ENCODE measurements around the gene KIF21B.

Gene KIF21B

DNA sequence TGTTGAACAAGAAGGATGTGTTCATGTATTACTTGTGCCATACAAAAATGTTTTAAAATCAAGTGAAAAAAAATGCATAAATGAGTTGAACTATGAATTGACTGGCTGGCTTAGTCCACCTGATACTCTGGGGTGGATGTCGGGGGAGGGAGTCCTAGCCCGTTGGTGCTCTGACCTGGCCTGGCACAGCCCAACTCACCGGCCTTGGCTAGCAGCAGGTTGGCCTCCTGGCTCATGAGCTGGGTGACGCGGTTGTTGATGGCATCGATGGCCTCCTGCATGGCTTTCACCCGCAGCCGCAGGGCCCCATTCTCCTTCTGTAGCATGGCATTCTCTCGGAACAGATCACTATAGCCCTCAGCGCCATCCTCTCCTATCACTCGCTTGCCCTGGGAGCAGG lies 21.6 kb downstream of the KIF21B start:
- H3K4me3 ChIP-seq (ENCODE audit: low read length, poor library complexity, severe bottlenecking), result no peak overlapping the region
- no peaks in the 10 kb centered on the region for H3F3A ChIP-seq (ENCODE audit: low read depth)
- TF ChIP-seq EZH2phosphoT487 (IDR thresholded peaks at IDR 0.05; ENCODE audit: borderline replicate concordance), result no peak
- TF ChIP-seq, protein P1, sequence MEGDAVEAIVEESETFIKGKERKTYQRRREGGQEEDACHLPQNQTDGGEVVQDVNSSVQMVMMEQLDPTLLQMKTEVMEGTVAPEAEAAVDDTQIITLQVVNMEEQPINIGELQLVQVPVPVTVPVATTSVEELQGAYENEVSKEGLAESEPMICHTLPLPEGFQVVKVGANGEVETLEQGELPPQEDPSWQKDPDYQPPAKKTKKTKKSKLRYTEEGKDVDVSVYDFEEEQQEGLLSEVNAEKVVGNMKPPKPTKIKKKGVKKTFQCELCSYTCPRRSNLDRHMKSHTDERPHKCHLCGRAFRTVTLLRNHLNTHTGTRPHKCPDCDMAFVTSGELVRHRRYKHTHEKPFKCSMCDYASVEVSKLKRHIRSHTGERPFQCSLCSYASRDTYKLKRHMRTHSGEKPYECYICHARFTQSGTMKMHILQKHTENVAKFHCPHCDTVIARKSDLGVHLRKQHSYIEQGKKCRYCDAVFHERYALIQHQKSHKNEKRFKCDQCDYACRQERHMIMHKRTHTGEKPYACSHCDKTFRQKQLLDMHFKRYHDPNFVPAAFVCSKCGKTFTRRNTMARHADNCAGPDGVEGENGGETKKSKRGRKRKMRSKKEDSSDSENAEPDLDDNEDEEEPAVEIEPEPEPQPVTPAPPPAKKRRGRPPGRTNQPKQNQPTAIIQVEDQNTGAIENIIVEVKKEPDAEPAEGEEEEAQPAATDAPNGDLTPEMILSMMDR (conservative IDR thresholded peaks at IDR 0.05; ENCODE audit: low read length), result no peak
- H3K4me2 ChIP-seq (ENCODE audit: low read depth, low read length, poor library complexity, severe bottlenecking), result no peak overlapping the region
- H3K9me2 ChIP-seq (replicated peaks; ENCODE audit: low read depth, low read length), result no peaks in the 10 kb centered on the region
- H3K27me3 ChIP-seq (ENCODE audit: insufficient read depth, low read length, poor library complexity, severe bottlenecking), result no peaks in the 10 kb centered on the region
- peaks cover 88% of the 10 kb centered on the region; the same call in 1 of the 2 replicates for H3K36me3 ChIP-seq (ENCODE audit: insufficient read depth, low read length)
- no peaks in the 10 kb centered on the region for H4K20me1 ChIP-seq (ENCODE audit: insufficient read depth, low read length, poor library complexity, severe bottlenecking)
- H3K79me2 ChIP-seq (ENCODE audit: insufficient read depth, low read length), result no peaks in the 10 kb centered on the region
- H3K4me1 ChIP-seq (ENCODE audit: insufficient read depth, low read length, poor library complexity, severe bottlenecking), result no peaks in the 10 kb centered on the region
- H3K9me3 ChIP-seq (ENCODE audit: insufficient read depth, low read depth, low read length), result no peaks in the 10 kb centered on the region
- no peak overlapping the region for H3K9ac ChIP-seq (ENCODE audit: low read depth, low read length, poor library complexity, severe bottlenecking)
- no peak overlapping the region for H2AFZ ChIP-seq (ENCODE audit: low read length)

- Histone ChIP-seq H3K27me3 (ENCODE audit: insufficient read depth, low read length, poor library complexity, severe bottlenecking) (no peaks in the 10 kb centered on the region), H3K9me3 (ENCODE audit: insufficient read depth, low read depth, low read length) (no peaks in the 10 kb centered on the region), H2AFZ (ENCODE audit: low read length) (no peak overlapping the region), H3K36me3 (ENCODE audit: insufficient read depth, low read length) (peaks cover 90% of the 10 kb centered on the region; the same call in 1 of the 2 replicates), H3K4me2 (ENCODE audit: low read depth, low read length, poor library complexity, severe bottlenecking) (no peak overlapping the region), H3K9me2 (replicated peaks; ENCODE audit: low read depth, low read length) (no peaks in the 10 kb centered on the region), H3K4me3 (ENCODE audit: low read length, poor library complexity, severe bottlenecking) (no peak overlapping the region), H3F3A (ENCODE audit: low read depth) (no peaks in the 10 kb centered on the region), H3K9ac (ENCODE audit: low read depth, low read length, poor library complexity, severe bottlenecking) (no peak overlapping the region), H3K4me1 (ENCODE audit: insufficient read depth, low read length, poor library complexity, severe bottlenecking) (no peaks in the 10 kb centered on the region), H3K79me2 (ENCODE audit: insufficient read depth, low read length) (no peaks in the 10 kb centered on the region), H4K20me1 (ENCODE audit: insufficient read depth, low read length, poor library complexity, severe bottlenecking) (no peaks in the 10 kb centered on the region)
- TF ChIP-seq EZH2phosphoT487 (IDR thresholded peaks at IDR 0.05; ENCODE audit: borderline replicate concordance), result no peak
- TF ChIP-seq, protein P1 (conservative IDR thresholded peaks at IDR 0.05; ENCODE audit: low read length), result no peak
These were observed 23.1 kb downstream of the KIF21B start for GRCh38 chr1:201000391-201000790.

DNA sequence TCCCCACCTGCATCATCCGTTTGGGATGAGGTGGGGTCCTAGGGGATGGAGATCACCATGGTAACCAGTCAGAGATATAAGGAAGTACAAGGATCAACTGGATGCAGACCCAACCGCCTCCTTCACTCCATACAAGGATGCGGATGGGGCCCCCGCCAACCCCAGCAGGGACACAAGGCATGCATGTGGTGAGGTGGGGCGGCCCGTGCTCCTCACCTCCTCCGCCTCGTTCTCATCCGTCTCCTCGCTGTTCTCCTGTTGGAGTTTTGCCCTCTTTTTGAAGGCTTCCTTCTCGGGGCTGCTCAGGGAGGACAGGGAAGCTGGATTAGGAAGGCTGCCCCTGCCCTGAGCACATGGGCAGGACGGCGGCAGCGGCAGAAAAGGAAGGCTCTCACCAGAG lies 23.8 kb downstream of the KIF21B start:
- H3K4me2 ChIP-seq (ENCODE audit: low read depth, low read length, poor library complexity, severe bottlenecking), result no peak overlapping the region
- TF ChIP-seq, protein P1 (conservative IDR thresholded peaks at IDR 0.05; ENCODE audit: low read length), result no peak
- no peak for TF ChIP-seq EZH2phosphoT487 (IDR thresholded peaks at IDR 0.05; ENCODE audit: borderline replicate concordance)
- no peaks in the 10 kb centered on the region for H3K4me1 ChIP-seq (ENCODE audit: insufficient read depth, low read length, poor library complexity, severe bottlenecking)
- no peak overlapping the region for H3K9ac ChIP-seq (ENCODE audit: low read depth, low read length, poor library complexity, severe bottlenecking)
- no peaks in the 10 kb centered on the region for H3F3A ChIP-seq (ENCODE audit: low read depth)
- H3K9me3 ChIP-seq (ENCODE audit: insufficient read depth, low read depth, low read length), result no peaks in the 10 kb centered on the region
- no peaks in the 10 kb centered on the region for H4K20me1 ChIP-seq (ENCODE audit: insufficient read depth, low read length, poor library complexity, severe bottlenecking)
- H3K4me3 ChIP-seq (ENCODE audit: low read length, poor library complexity, severe bottlenecking), result no peak overlapping the region
- no peaks in the 10 kb centered on the region for H3K9me2 ChIP-seq (replicated peaks; ENCODE audit: low read depth, low read length)
- H2AFZ ChIP-seq (ENCODE audit: low read length), result no peak overlapping the region
- H3K27me3 ChIP-seq (ENCODE audit: insufficient read depth, low read length, poor library complexity, severe bottlenecking), result no peaks in the 10 kb centered on the region
- H3K36me3 ChIP-seq (ENCODE audit: insufficient read depth, low read length), result peaks cover 89% of the 10 kb centered on the region; the same call in 1 of the 2 replicates
- H3K79me2 ChIP-seq (ENCODE audit: insufficient read depth, low read length), result no peaks in the 10 kb centered on the region
